Astrocyte (in vitro differentiated cells and primary cell): Measurements from ENCODE around the gene ARL4C.

Source experiments
- EZH2 ChIP-seq: IDR thresholded peaks from 2 replicates; pipeline ENCODE4 v1.6.1; 2012; ENCODE audit warnings: mild to moderate bottlenecking, low read length, inconsistent platforms; ENCODE audit not compliant: insufficient read depth
- TF ChIP-seq, protein P1 (sequence below): IDR thresholded peaks from 2 replicates; pipeline ENCODE4 v1.5.1; 2011; ENCODE audit warnings: low read depth, mild to moderate bottlenecking, inconsistent platforms, low read length, moderate library complexity; ENCODE audit not compliant: insufficient read depth

DNA sequence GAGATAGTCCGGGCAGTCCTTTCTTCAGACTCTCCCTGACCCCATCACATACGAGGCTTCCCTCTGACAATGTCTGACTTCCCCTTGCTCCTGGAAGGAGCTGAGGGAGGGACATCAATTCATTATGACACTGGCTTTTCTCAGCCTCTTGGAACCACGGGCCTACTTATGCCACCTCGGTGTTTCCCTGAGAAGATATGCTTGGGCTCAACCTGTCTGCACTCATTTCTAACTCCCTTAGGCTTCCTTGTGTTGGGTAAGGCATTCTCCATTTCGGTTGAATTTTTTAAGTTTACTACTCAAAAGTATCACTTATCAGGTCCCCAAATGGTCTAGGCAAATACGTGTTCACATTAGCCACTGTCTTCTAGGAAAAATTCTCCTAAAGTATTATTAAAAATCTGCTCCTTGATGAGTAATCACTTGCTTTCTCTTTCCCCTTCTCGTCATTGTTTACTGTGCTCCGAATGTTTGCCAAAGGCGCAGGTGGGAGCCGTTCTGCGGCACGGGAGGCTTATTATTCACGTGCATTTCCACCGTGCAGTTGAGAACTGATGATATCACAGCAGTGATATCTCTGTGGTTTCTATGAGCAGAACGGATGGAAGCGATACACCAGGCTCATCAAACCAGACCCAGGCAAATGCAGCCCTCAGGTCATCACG, 33.1 kb downstream of the ARL4C start:
- TF ChIP-seq, protein P1, sequence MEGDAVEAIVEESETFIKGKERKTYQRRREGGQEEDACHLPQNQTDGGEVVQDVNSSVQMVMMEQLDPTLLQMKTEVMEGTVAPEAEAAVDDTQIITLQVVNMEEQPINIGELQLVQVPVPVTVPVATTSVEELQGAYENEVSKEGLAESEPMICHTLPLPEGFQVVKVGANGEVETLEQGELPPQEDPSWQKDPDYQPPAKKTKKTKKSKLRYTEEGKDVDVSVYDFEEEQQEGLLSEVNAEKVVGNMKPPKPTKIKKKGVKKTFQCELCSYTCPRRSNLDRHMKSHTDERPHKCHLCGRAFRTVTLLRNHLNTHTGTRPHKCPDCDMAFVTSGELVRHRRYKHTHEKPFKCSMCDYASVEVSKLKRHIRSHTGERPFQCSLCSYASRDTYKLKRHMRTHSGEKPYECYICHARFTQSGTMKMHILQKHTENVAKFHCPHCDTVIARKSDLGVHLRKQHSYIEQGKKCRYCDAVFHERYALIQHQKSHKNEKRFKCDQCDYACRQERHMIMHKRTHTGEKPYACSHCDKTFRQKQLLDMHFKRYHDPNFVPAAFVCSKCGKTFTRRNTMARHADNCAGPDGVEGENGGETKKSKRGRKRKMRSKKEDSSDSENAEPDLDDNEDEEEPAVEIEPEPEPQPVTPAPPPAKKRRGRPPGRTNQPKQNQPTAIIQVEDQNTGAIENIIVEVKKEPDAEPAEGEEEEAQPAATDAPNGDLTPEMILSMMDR = no peak
- TF ChIP-seq EZH2 = no peak
